ENCODE results near the gene MAP4K2. TPM values are rescaled to one million over a fixed set of nuclear protein-coding genes. Genes with fewer than 3 reads are reported as not detected.
A peak's percentile ranks its signal among the peaks of the same experiment; 100 is the strongest.

Gene MAP4K2
- total RNA-seq, 4 donors from 2014 or later = 3.6 to 9.0 (median 6.1) TPM

- H3K36me3 ChIP-seq = peaks cover 0 to 16% (median 3%) of the 10 kb centered on the region in 3 donors
- peak within 1 kb of the TSS; percentile 87 to 96 (median 95) for H3K27ac ChIP-seq
- intact Hi-C loops (cut with DNase I) = loop anchor here (5.0 kb wide), 1 partner anchor 48 kb away; no protein-coding TSS in a partner anchor
- no peak for DNase-seq
- peaks cover 24 to 75% (median 27%) of the 10 kb centered on the region in 3 donors for H3K4me1 ChIP-seq
- H3K4me3 ChIP-seq = peak within 1 kb of the TSS; percentile 47 to 72 (median 70)
- H3K9me3 ChIP-seq = no peaks in the 10 kb centered on the region
- peak in 2 of 4 donors; percentile 41 to 64 for TF ChIP-seq POLR2A (IDR thresholded peaks at IDR 0.05)
- TF ChIP-seq, protein P1, sequence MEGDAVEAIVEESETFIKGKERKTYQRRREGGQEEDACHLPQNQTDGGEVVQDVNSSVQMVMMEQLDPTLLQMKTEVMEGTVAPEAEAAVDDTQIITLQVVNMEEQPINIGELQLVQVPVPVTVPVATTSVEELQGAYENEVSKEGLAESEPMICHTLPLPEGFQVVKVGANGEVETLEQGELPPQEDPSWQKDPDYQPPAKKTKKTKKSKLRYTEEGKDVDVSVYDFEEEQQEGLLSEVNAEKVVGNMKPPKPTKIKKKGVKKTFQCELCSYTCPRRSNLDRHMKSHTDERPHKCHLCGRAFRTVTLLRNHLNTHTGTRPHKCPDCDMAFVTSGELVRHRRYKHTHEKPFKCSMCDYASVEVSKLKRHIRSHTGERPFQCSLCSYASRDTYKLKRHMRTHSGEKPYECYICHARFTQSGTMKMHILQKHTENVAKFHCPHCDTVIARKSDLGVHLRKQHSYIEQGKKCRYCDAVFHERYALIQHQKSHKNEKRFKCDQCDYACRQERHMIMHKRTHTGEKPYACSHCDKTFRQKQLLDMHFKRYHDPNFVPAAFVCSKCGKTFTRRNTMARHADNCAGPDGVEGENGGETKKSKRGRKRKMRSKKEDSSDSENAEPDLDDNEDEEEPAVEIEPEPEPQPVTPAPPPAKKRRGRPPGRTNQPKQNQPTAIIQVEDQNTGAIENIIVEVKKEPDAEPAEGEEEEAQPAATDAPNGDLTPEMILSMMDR (IDR thresholded peaks at IDR 0.05) = peak; percentile 57 to 73 (median 62)
- 0 to 1% methylated on average over 2 to 10 of the region's 96 CpGs for WGBS, 2 donors
- no peaks in the 10 kb centered on the region for H3K27me3 ChIP-seq
Observed at GRCh38 chr11:64844330-64845128, 41.5 kb upstream of the MAP4K2 start, which contains the start of gene CDC42BPG. CDC42BPG (minus strand) TSS chr11:64844653; CDS start chr11:64844569, 84 bp downstream.

DNA sequence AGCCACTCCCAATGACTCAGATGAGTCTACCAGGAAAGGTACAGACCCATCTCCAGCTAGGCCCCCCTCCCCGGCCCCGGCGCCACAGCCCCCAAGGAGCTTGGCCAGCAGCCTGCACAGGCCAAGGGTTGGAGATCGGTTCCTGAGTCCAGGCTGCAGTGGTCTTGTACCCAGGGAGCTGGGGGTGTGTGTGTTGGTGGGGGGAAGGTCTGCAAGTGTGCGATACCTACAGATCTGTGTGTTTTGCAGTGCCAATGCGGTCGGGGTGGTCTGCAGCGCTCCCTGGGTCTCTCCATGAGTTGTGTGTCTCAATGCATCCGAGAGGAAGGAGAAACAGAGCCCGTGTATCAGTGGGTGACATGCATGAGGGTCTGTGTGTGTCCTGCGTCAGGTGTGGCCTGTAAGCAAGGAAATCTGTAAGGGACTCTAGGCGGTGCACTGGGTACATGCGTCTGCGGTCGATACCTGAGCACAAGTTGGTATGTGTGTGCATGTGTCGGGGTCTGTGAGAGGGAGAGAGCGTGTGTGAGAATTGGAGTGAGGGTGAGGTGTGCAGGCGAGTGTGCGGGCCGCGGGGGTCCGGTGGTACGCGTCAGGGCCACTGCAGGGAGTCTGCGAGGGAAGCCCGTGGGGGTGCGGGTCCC lies 40.8 kb upstream of the MAP4K2 start:
- WGBS, 2 donors = 24 to 29% methylated on average over 15 to 20 of the region's 27 CpGs
- Histone ChIP-seq H3K36me3 (peaks cover 0 to 23% (median 9%) of the 10 kb centered on the region in 3 donors), H3K27ac (peak overlapping the region; percentile 87 to 96 (median 95)), H3K27me3 (no peaks in the 10 kb centered on the region), H3K4me3 (peak overlapping the region; percentile 47 to 72 (median 70)), H3K9me3 (no peaks in the 10 kb centered on the region), H3K4me1 (peaks cover 17 to 68% (median 20%) of the 10 kb centered on the region in 3 donors)
- intact Hi-C loops (cut with DNase I) = no loop called here
- TF ChIP-seq, protein P1 (IDR thresholded peaks at IDR 0.05) = no peak
- no peak for TF ChIP-seq POLR2A (IDR thresholded peaks at IDR 0.05)
- DNase-seq = no peak

DNA sequence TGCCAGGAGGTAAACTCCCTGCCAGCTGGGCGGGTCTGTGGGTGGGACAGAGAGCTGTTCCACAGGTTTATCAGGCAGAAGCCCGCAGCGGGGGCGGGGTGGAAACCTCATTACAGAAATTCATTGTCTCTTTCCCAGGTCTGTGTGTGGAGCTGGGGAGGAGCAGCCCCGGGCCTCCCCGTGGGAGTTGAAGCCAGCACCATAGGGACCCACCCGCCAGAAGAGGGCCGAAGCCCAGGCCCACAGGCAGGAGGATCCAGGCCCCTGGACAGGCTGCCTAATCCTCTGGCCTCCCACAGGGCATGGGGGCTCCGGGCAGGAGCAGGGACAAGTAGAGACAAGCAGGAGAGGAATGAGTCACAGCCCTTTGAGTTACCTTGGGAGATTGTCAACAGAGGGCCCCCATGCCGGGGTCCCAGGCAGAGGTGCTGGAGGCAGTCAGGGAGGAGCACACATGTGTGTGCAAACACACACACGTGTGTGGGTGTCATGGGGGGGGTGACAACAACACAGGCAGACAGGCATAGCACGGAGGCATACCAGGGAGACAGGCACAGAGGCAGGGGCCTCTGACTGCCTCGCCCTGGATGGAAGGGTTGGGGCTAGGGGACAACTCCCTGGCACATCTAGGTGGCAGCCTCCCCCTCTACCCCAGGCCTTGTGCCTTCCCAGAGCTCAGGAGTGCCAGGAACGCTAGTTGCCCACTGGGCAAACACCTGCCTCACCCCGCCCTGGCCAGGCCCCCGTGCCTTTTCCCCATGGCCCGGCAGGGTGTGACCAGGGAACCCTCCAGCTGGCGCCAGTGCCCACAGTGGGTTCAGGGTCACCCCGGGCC lies 40.1 kb upstream of the MAP4K2 start:
- 38 to 60% methylated on average over 1 to 7 of the region's 19 CpGs for WGBS, 2 donors
- Histone ChIP-seq H3K4me3 (peak overlapping the region; percentile 47 to 72 (median 70)), H3K27ac (peak overlapping the region; percentile 87 to 96 (median 95)), H3K4me1 (peaks cover 10 to 61% (median 13%) of the 10 kb centered on the region in 3 donors), H3K9me3 (no peaks in the 10 kb centered on the region), H3K27me3 (no peaks in the 10 kb centered on the region), H3K36me3 (peaks cover 0 to 30% (median 9%) of the 10 kb centered on the region in 3 donors)
- no peak for DNase-seq
- TF ChIP-seq, protein P1 (IDR thresholded peaks at IDR 0.05) = no peak
- peak in 1 of 4 donors; percentile 3 for TF ChIP-seq POLR2A (IDR thresholded peaks at IDR 0.05)
- intact Hi-C loops (cut with DNase I) = no loop called here

DNA sequence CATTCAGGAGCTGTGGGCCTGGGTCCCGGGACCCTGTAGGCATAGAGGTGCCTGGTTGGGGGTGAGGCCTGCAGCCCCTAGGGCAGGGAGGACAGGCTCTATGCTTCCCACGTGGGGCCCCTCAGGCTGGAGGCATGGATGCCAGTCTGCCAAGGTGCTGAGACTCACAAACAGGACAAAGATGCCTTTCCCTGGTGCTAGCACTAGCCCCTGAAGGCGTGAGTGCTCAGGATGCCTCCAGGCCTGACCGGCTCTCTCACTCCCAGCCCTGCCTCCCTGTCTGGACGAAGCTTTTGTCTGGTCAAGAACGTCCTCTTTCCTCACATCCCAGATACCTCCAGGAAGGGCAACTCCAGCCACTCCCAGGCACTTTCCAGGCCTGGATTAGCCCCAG lies 39.3 kb upstream of the MAP4K2 start:
- Histone ChIP-seq H3K9me3 (no peaks in the 10 kb centered on the region), H3K4me1 (peaks cover 9 to 58% (median 11%) of the 10 kb centered on the region in 3 donors), H3K27me3 (no peaks in the 10 kb centered on the region), H3K36me3 (peaks cover 0 to 38% (median 9%) of the 10 kb centered on the region in 3 donors), H3K27ac (peak overlapping the region; percentile 87 to 96 (median 95)), H3K4me3 (peak overlapping the region; percentile 47 to 72 (median 70))
- no peak for TF ChIP-seq POLR2A (IDR thresholded peaks at IDR 0.05)
- TF ChIP-seq, protein P1 (IDR thresholded peaks at IDR 0.05) = no peak
- DNase-seq = no peak
- intact Hi-C loops (cut with DNase I) = no loop called here
- WGBS, 2 donors = 47% methylated on average over 3 of the region's 6 CpGs; no CpG with 5 or more reads in 1 of the 2 donors
